ENCODE measurements around the gene PRKAG1.
"Not testable (repeated sequence)": the region's sequence is repeated elsewhere in the genome, so short reads cannot be mapped to it uniquely, and the experiment has no call there.

PRKAG1 gene

GRCh38 chr12:49018261-49019119, at the start of gene PRKAG1:
Gene PRKAG1 (minus strand): TSS chr12:49018776. CDS start chr12:49018740, 36 bp downstream.
- DNase-seq (ENCODE audit: low read depth), result peak; percentile 98
- H3K4me3 ChIP-seq (ENCODE audit: low read depth, low read length), result peak within 1 kb of the TSS; percentile 86
- peak; percentile 59 for TF ChIP-seq CTCF (IDR thresholded peaks at IDR 0.05; ENCODE audit: insufficient read depth, low read depth, low read length, missing control alignments)

DNA sequence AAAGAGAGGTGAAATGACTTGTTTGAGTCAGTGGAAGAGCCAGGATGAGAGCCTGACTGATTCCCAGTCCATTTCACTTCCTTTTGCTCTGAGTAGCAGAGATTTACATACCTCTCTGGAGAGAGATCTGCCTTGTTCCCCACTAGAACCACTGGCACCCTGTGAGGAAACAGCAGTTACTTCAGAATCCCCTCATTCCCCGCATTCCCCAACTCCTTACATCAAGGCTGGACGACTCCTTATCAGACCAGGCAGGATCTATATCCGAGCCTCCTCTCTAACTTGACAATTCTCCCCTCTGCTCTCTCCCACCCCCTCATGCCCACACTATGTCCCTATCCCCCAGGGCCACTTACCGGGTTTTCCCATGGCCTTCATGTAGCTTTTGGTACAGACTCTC, 47.5 kb upstream of the PRKAG1 start:
- no peak for DNase-seq (ENCODE audit: low read depth)
- no peak overlapping the region for H3K4me3 ChIP-seq (ENCODE audit: low read depth, low read length)
- TF ChIP-seq CTCF (IDR thresholded peaks at IDR 0.05; ENCODE audit: insufficient read depth, low read depth, low read length, missing control alignments), result no peak

- no peak for TF ChIP-seq CTCF (IDR thresholded peaks at IDR 0.05; ENCODE audit: insufficient read depth, low read depth, low read length, missing control alignments)
- no peak for DNase-seq (ENCODE audit: low read depth)
- no peak overlapping the region for H3K4me3 ChIP-seq (ENCODE audit: low read depth, low read length)
Observed at GRCh38 chr12:49064767-49065152, 46.2 kb upstream of the PRKAG1 start.

DNA sequence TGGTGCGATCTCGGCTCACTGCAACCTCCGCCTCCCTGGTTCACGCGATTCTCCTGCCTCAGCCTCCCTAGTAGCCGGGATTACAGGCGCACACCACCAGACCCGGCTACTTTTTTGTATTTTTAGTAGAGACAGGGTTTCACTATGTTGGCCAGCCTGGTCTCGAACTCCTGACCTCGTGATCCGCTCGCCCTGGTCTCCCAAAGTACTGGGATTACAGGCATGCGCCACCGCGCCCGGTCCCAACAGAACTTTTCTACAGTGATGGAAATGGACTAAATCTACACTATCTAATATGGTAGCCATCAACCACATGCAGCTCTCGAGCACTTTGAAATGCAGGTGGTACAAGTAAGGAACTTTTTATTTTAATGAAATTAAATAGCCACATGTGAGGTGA, 43.3 kb upstream of the PRKAG1 start:
- not testable (repeated sequence) for DNase-seq (ENCODE audit: low read depth); H3K4me3 ChIP-seq (ENCODE audit: low read depth, low read length)

DNA sequence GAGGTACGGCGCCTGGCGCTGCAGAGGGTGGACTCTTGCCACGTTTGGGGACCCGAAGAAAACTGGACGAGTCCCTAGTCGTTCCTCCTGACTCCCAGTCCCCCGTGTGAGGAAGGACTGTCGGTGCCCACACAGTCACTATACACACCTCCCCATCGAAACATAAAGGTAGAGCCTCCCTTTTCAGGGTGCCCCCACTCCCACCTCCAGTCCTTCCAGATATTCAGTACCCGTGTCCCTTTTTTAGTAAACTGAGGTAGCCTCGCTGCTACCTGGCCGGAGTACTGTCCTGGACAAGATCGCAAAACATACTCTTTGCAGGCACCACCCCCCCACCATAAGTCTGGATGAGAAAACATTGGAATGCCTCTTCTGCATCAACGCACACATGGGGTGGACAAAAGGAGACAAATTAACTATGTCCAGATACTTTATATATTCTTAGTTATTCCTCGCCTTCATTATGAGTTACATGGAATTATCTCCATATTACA, 42.6 kb upstream of the PRKAG1 start:
- TF ChIP-seq CTCF (IDR thresholded peaks at IDR 0.05; ENCODE audit: insufficient read depth, low read depth, low read length, missing control alignments), result no peak
- H3K4me3 ChIP-seq (ENCODE audit: low read depth, low read length), result peak overlapping the region; percentile 72
- no peak for DNase-seq (ENCODE audit: low read depth)

DNA sequence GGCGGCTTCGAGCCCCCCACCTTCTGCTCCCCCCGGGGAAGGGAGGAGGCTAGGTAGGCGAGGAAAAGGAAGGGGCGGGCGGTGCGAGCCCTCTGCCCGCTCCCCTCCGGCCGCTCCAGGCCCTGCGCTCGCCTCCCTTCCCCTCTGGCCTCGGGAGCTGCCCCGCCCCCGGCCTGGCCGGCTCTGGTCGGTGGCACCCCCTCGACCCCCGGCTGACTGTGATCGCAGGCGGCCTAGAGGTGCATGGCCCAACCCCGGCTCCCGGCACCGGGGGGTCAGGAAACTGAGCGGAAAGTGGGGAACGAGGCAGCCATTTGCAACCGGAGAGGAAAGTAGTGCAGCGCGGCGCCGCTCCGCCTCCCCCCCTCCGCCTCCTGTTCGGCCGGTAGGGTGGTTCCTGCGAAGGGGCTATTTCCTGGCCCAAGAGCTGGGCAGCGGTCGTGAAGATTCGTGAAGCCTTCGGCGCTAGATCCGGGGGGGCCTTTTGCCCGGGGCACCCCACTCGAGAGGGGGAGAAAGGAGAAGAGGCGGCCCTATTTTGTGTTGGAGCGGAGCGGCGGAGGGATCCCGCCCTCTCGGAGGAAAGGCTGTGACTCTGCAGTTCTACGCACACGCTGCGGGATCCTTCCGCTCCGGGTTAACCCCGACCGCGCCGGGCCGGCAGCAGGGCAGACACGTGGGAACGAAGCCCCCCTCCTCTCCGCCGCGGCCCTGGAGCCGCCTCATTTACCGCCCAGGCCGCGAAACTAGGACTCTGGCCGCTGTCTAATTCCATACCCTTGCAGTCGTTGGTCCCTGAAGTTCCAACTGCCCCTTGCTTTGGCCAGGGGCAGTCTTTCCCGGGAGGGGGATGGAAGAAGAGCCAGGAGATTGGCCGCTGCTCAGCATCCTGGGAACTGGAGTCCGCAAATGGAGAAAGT, 41.9 kb upstream of the PRKAG1 start, which contains the start of gene KMT2D:
Gene KMT2D, minus strand, starts transcription at position 558 of the 920 bp plus-strand sequence. CDS start 5,470 bp downstream, outside the sequence.
- DNase-seq (ENCODE audit: low read depth), result peak; percentile 98
- TF ChIP-seq CTCF (IDR thresholded peaks at IDR 0.05; ENCODE audit: insufficient read depth, low read depth, low read length, missing control alignments), result peak; percentile 8

More for the DNA sequence above, 41.9 kb upstream of the PRKAG1 start, which contains the start of gene KMT2D:
- H3K4me3 ChIP-seq (ENCODE audit: low read depth, low read length), result peak within 1 kb of the TSS; percentile 72
